ENCODE results near the gene SETD1B. TPM values are rescaled to one million over a fixed set of nuclear protein-coding genes. Genes with fewer than 3 reads are reported as not detected.
"Not testable (repeated sequence)": the region's sequence is repeated elsewhere in the genome, so short reads cannot be mapped to it uniquely, and the experiment has no call there.

The SETD1B gene
- 10 to 100 TPM; 13.7 to 14.0 TPM for total RNA-seq

DNA sequence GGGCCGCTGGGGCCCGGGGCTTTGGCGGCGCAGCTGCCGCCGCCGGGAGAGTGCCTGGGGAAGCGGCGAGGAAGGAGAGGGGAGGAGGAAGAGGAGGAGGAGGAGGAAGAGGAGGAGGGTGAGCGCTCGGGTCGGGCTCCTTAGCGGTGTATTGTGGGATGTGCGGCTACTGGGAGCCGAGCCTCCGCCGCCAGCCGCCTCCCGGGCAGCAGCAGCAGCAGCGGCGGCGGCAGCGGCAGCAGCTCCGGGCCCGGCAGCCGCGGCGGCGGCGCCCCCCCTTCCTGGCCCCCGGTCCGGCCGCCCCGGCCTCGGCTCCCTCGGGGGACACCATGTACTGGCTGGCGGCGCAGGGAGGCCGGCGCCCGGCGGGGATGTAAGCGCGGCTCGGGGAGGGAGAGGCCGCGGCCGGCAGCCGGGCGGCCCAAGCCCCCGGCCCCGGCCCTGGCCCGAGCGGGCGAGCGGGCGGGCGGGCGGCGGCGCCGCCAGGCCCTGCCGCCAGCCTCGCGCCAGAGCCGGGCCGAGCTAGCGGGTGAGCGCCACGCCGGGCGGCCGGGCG, at the start of gene SETD1B:
Gene SETD1B, plus strand, starts transcription at position 149 of the 556 bp plus-strand sequence. CDS start 729 bp downstream, outside the sequence.
- peaks cover 34% of the 10 kb centered on the region for H3K36me3 Mint-ChIP-seq (ENCODE audit: low read depth)
- intact Hi-C loops (cut with DNase I, micrococcal nuclease): loop anchor here (1.0 to 10.0 kb wide), 11 partner anchors 8 to 1792 kb away; partner anchors contain the start of genes CAMKK2 (in 1 of the 2), CLIP1 (in 1 of the 2), KNTC1 (in 1 of the 2) and MLEC (in 1 of the 2)
- H3K9me3 Mint-ChIP-seq (ENCODE audit: low read depth): no peaks in the 10 kb centered on the region
- no peaks in the 10 kb centered on the region for H3K27me3 Mint-ChIP-seq
- ChIA-PET POLR2A (interaction anchor here (0.7 to 3.4 kb wide), 4 partner anchors 7 to 11 kb away, joined by 4 to 14 read pairs (median 6); partner anchors contain the start of gene RHOF), CTCF (interaction anchor here (2.5 to 13.0 kb wide), 3 partner anchors 7 to 84 kb away, joined by 15 to 439 read pairs (median 43); partner anchors contain the start of genes PSMD9 and RHOF)
- ATAC-seq: peak; percentile 4
- H3K4me1 Mint-ChIP-seq: peaks cover 21% of the 10 kb centered on the region
- DNase-seq: peak; percentile 79
- peak within 1 kb of the TSS; percentile 91 for H3K4me3 Mint-ChIP-seq
- peak within 1 kb of the TSS; percentile 99 for H3K27ac Mint-ChIP-seq

GRCh38 chr12:121754836-121755235, 49.0 kb upstream of the SETD1B start:
- no peaks in the 10 kb centered on the region for H3K9me3 Mint-ChIP-seq (ENCODE audit: low read depth)
- no peak for DNase-seq
- CTCF ChIA-PET: no interaction called here
- no peak overlapping the region for H3K27ac Mint-ChIP-seq
- no peak for ATAC-seq
- no peak overlapping the region for H3K4me3 Mint-ChIP-seq
- peaks cover 11% of the 10 kb centered on the region for H3K36me3 Mint-ChIP-seq (ENCODE audit: low read depth)
- no peaks in the 10 kb centered on the region for H3K27me3 Mint-ChIP-seq
- intact Hi-C loops (cut with DNase I, micrococcal nuclease): no loop called here
- POLR2A ChIA-PET: no interaction called here
- peaks cover 12% of the 10 kb centered on the region for H3K4me1 Mint-ChIP-seq

DNA sequence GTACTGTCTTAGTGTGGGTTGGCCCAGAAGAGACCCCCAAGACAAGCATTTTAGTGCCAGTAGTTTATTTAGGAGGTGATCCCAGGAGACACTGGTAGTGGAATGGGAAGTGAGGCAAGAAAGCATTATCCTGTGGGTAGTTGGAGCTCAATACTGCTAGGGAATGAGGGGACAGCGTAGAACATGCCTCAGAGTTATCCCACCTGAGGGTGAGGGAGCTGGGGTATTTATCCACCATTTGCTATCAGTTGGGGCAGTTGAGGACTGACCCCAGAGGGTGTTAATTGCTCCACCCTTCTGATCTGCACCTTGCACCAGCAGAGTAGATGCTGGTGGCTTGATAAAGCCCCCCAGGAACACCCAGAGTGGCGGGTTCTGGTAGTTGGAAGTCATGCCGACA, 48.2 kb upstream of the SETD1B start:
- H3K27me3 Mint-ChIP-seq: no peaks in the 10 kb centered on the region
- no peak for DNase-seq
- H3K27ac Mint-ChIP-seq: no peak overlapping the region
- ChIA-PET POLR2A (no interaction called here), CTCF (interaction anchor here (1.5 kb wide), 1 partner anchor 39 kb away, joined by 5 read pairs; no protein-coding TSS in a partner anchor)
- no peaks in the 10 kb centered on the region for H3K9me3 Mint-ChIP-seq (ENCODE audit: low read depth)
- no peak overlapping the region for H3K4me3 Mint-ChIP-seq
- peaks cover 7% of the 10 kb centered on the region for H3K36me3 Mint-ChIP-seq (ENCODE audit: low read depth)
- peaks cover 12% of the 10 kb centered on the region for H3K4me1 Mint-ChIP-seq
- no peak for ATAC-seq
- intact Hi-C loops (cut with DNase I, micrococcal nuclease): no loop called here

- CTCF ChIA-PET; H3K27me3 Mint-ChIP-seq; POLR2A ChIA-PET; intact Hi-C loops (cut with DNase I, micrococcal nuclease); H3K36me3 Mint-ChIP-seq (ENCODE audit: low read depth); DNase-seq; H3K9me3 Mint-ChIP-seq (ENCODE audit: low read depth); H3K4me3 Mint-ChIP-seq; H3K27ac Mint-ChIP-seq; ATAC-seq: not testable (repeated sequence)
- peaks cover 12% of the 10 kb centered on the region for H3K4me1 Mint-ChIP-seq
Measured at GRCh38 chr12:121758536-121758935, 45.3 kb upstream of the SETD1B start.

DNA sequence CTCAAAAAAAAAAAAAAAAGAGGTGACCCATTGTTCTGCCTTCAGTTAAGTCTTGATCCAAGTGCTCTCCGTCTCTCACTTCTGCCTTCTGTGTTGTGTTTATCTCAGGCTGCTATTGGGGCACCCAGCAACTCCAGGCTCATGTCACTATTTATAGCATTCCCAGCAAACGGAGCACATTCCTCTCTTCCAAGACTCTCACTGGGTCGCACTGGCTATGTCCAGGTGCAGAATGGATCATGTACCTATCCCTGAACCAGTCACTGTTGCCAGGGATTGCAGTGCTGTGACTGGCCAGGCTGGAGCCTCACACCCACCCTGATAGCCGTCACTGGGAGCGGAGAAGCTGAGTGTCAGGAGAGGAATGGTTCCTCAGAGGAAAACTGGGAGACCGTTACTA, 41.5 kb upstream of the SETD1B start:
- intact Hi-C loops (cut with DNase I, micrococcal nuclease): no loop called here
- POLR2A ChIA-PET: no interaction called here
- Mint-ChIP-seq H3K36me3 (ENCODE audit: low read depth) (peaks cover 6% of the 10 kb centered on the region), H3K4me3 (no peak overlapping the region), H3K27me3 (no peaks in the 10 kb centered on the region), H3K4me1 (no peaks in the 10 kb centered on the region), H3K27ac (no peak overlapping the region), H3K9me3 (ENCODE audit: low read depth) (no peaks in the 10 kb centered on the region)
- ATAC-seq (no peak), DNase-seq (no peak)
- CTCF ChIA-PET: interaction anchor here (0.6 to 1.3 kb wide), 4 partner anchors 32 to 296 kb away, joined by 3 to 4 read pairs (median 4); partner anchors contain the start of gene RHOF

DNA sequence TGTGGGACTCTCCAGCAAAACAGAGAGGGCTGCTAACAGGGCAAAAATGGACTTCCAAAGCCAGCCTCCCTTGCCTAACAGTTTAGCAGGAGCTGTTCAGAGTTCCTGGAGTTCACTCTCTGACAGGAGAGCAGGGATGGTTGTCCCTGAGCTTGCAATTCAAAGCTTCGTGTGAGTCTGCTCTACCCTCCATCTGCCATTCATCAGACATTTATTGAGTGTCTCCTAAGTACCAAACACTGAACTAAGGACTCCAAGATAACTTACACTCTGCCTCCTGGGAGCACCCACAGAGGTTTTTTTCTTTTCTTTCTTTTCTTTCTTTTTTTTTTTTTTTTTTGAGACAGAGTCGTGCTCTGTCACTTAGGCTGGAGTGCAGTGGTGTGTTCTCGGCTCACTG, 39.0 kb upstream of the SETD1B start:
- peaks cover 4% of the 10 kb centered on the region for H3K36me3 Mint-ChIP-seq (ENCODE audit: low read depth)
- H3K4me3 Mint-ChIP-seq: no peak overlapping the region
- DNase-seq (no peak), ATAC-seq (no peak)
- ChIA-PET POLR2A (no interaction called here), CTCF (interaction anchor here (0.6 to 1.3 kb wide), 2 partner anchors 12 to 122 kb away, joined by 4 read pairs; no protein-coding TSS in a partner anchor)
- H3K4me1 Mint-ChIP-seq: no peaks in the 10 kb centered on the region
- intact Hi-C loops (cut with DNase I, micrococcal nuclease): no loop called here
- H3K27me3 Mint-ChIP-seq: no peaks in the 10 kb centered on the region
- H3K9me3 Mint-ChIP-seq (ENCODE audit: low read depth): no peaks in the 10 kb centered on the region
- no peak overlapping the region for H3K27ac Mint-ChIP-seq

GRCh38 chr12:121765573-121765972, 38.2 kb upstream of the SETD1B start:
- Mint-ChIP-seq H3K9me3 (ENCODE audit: low read depth) (no peaks in the 10 kb centered on the region), H3K4me1 (no peaks in the 10 kb centered on the region), H3K36me3 (ENCODE audit: low read depth) (peaks cover 4% of the 10 kb centered on the region), H3K27ac (no peak overlapping the region), H3K27me3 (no peaks in the 10 kb centered on the region), H3K4me3 (no peak overlapping the region)
- POLR2A ChIA-PET: interaction anchor here (0.6 kb wide), 1 partner anchor 62 kb away, joined by 5 read pairs; no protein-coding TSS in a partner anchor
- ATAC-seq: no peak
- CTCF ChIA-PET: interaction anchor here (0.9 to 1.3 kb wide), 3 partner anchors 11 to 79 kb away, joined by 4 to 8 read pairs (median 4); no protein-coding TSS in a partner anchor
- DNase-seq: no peak
- intact Hi-C loops (cut with DNase I, micrococcal nuclease): no loop called here

GRCh38 chr12:121766290-121767039, 37.3 kb upstream of the SETD1B start:
- Mint-ChIP-seq H3K27ac (no peak overlapping the region), H3K9me3 (ENCODE audit: low read depth) (no peaks in the 10 kb centered on the region), H3K27me3 (no peaks in the 10 kb centered on the region), H3K4me3 (no peak overlapping the region), H3K4me1 (no peaks in the 10 kb centered on the region), H3K36me3 (ENCODE audit: low read depth) (peaks cover 4% of the 10 kb centered on the region)
- intact Hi-C loops (cut with DNase I, micrococcal nuclease): no loop called here
- POLR2A ChIA-PET: interaction anchor here (0.6 kb wide), 1 partner anchor 63 kb away, joined by 5 read pairs; no protein-coding TSS in a partner anchor
- peak; percentile 69 for ATAC-seq
- CTCF ChIA-PET: interaction anchor here (0.6 to 1.3 kb wide), 4 partner anchors 10 to 80 kb away, joined by 4 to 8 read pairs (median 4); no protein-coding TSS in a partner anchor
- no peak for DNase-seq

GRCh38 chr12:121767525-121768016, 36.2 kb upstream of the SETD1B start:
- Mint-ChIP-seq H3K4me1 (no peaks in the 10 kb centered on the region), H3K4me3 (no peak overlapping the region), H3K27ac (no peak overlapping the region), H3K9me3 (ENCODE audit: low read depth) (no peaks in the 10 kb centered on the region), H3K27me3 (no peaks in the 10 kb centered on the region), H3K36me3 (ENCODE audit: low read depth) (no peaks in the 10 kb centered on the region)
- intact Hi-C loops (cut with DNase I, micrococcal nuclease): no loop called here
- POLR2A ChIA-PET: no interaction called here
- DNase-seq (no peak), ATAC-seq (no peak)
- CTCF ChIA-PET: interaction anchor here (1.0 kb wide), 1 partner anchor 15 kb away, joined by 3 read pairs; no protein-coding TSS in a partner anchor

- peaks cover 4% of the 10 kb centered on the region for H3K4me1 Mint-ChIP-seq
Measured at GRCh38 chr12:121769297-121769830, 34.4 kb upstream of the SETD1B start.

GRCh38 chr12:121769831-121770301, 33.9 kb upstream of the SETD1B start:
- H3K4me1 Mint-ChIP-seq: peaks cover 4% of the 10 kb centered on the region
- no peak overlapping the region for H3K27ac Mint-ChIP-seq
- DNase-seq (no peak), ATAC-seq (no peak)
- H3K36me3 Mint-ChIP-seq (ENCODE audit: low read depth): peaks cover 2% of the 10 kb centered on the region
- intact Hi-C loops (cut with DNase I, micrococcal nuclease): loop anchor here in 1 of 2 experiments (5.0 kb wide), 2 partner anchors 218 to 268 kb away; no protein-coding TSS in a partner anchor
- no peak overlapping the region for H3K4me3 Mint-ChIP-seq
- no peaks in the 10 kb centered on the region for H3K27me3 Mint-ChIP-seq
- CTCF ChIA-PET: interaction anchor here (0.6 to 1.3 kb wide), 2 partner anchors 24 to 79 kb away, joined by 3 read pairs; no protein-coding TSS in a partner anchor
- POLR2A ChIA-PET: no interaction called here
- no peaks in the 10 kb centered on the region for H3K9me3 Mint-ChIP-seq (ENCODE audit: low read depth)

More at GRCh38 chr12:121769297-121769830, 34.4 kb upstream of the SETD1B start:
- ChIA-PET POLR2A (no interaction called here), CTCF (interaction anchor here (1.3 kb wide), 1 partner anchor 25 kb away, joined by 3 read pairs; no protein-coding TSS in a partner anchor)
- intact Hi-C loops (cut with DNase I, micrococcal nuclease): no loop called here
- ATAC-seq (no peak), DNase-seq (no peak)
- Mint-ChIP-seq H3K27ac (no peak overlapping the region), H3K36me3 (ENCODE audit: low read depth) (peaks cover 2% of the 10 kb centered on the region), H3K27me3 (no peaks in the 10 kb centered on the region), H3K9me3 (ENCODE audit: low read depth) (no peaks in the 10 kb centered on the region), H3K4me3 (no peak overlapping the region)
